Esophagus squamous epithelium (tissue), 4 donors: ENCODE data around the gene ATP5F1B.

Experiments used
- POLR2A ChIP-seq, 4 donors: fragments of 450-650 bp; IDR thresholded peaks; one replicate each; pipeline ENCODE4 v1.6.1; 2017; ENCODE audit warnings: antibody characterized with exemption in 4 of 4, mild to moderate bottlenecking in 4 of 4, moderate library complexity in 3 of 4
- TF ChIP-seq, protein P1 (sequence below), 6 experiments: fragments of 450-650 bp in 4 of 6; fragments of 200-600 bp in 2 of 6; sonication (generic) in 2 of 6; IDR thresholded peaks; one replicate each; pipeline ENCODE4 v1.5.1; 2016 to 2019; ENCODE audit warnings: antibody characterized with exemption in 6 of 6, mild to moderate bottlenecking in 4 of 6, moderate library complexity in 4 of 6

DNA sequence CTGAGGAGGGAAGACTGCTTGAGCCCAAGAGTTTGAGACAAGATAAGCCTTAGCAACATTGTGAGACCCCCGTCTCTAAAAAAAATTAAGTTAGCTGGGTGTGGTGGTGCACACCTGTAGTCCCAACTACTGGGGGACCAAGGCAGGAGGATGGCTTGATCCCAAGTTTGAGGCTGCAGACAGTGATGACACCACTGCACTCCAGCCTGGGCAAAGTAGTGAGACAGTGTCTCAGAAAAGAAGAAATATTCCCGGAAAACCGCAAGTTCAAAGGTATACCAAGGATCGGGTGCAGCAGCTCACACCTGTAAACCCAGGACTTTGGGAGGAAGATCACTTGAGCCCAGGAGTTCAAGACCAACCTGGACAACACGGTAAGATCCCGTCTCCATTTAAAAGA is 36.5 kb upstream of the ATP5F1B start:
- TF ChIP-seq, protein P1, sequence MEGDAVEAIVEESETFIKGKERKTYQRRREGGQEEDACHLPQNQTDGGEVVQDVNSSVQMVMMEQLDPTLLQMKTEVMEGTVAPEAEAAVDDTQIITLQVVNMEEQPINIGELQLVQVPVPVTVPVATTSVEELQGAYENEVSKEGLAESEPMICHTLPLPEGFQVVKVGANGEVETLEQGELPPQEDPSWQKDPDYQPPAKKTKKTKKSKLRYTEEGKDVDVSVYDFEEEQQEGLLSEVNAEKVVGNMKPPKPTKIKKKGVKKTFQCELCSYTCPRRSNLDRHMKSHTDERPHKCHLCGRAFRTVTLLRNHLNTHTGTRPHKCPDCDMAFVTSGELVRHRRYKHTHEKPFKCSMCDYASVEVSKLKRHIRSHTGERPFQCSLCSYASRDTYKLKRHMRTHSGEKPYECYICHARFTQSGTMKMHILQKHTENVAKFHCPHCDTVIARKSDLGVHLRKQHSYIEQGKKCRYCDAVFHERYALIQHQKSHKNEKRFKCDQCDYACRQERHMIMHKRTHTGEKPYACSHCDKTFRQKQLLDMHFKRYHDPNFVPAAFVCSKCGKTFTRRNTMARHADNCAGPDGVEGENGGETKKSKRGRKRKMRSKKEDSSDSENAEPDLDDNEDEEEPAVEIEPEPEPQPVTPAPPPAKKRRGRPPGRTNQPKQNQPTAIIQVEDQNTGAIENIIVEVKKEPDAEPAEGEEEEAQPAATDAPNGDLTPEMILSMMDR (IDR thresholded peaks at IDR 0.05): no peak
- TF ChIP-seq POLR2A (IDR thresholded peaks at IDR 0.05): no peak
